ENCODE measurements around the gene ETHE1.
A peak's percentile ranks its signal among the peaks of the same experiment; 100 is the strongest.
"Not testable (repeated sequence)": the region's sequence is repeated elsewhere in the genome, so short reads cannot be mapped to it uniquely, and the experiment has no call there.

ETHE1 gene

GRCh38 chr19:43551399-43552197 lies 24.6 kb upstream of the ETHE1 start:
- no peak for DNase-seq (ENCODE audit: low read depth)

GRCh38 chr19:43548706-43549105 lies 21.7 kb upstream of the ETHE1 start:
- DNase-seq (ENCODE audit: low read depth): no peak

GRCh38 chr19:43547926-43548325 lies 20.9 kb upstream of the ETHE1 start:
- not testable (repeated sequence) for DNase-seq (ENCODE audit: low read depth)

- no peak for DNase-seq (ENCODE audit: low read depth)
These were observed 19.6 kb upstream of the ETHE1 start for GRCh38 chr19:43546581-43546980.

GRCh38 chr19:43545981-43546380 lies 19.0 kb upstream of the ETHE1 start:
- no peak for DNase-seq (ENCODE audit: low read depth)

- DNase-seq (ENCODE audit: low read depth): no peak
These were observed 18.3 kb upstream of the ETHE1 start for GRCh38 chr19:43545276-43545675.

- no peak for DNase-seq (ENCODE audit: low read depth)
These were observed 17.1 kb upstream of the ETHE1 start for GRCh38 chr19:43544077-43544476.

- no peak for DNase-seq (ENCODE audit: low read depth)
These were observed 15.1 kb upstream of the ETHE1 start for GRCh38 chr19:43541920-43542650.

GRCh38 chr19:43540381-43540780 lies 13.4 kb upstream of the ETHE1 start:
- DNase-seq (ENCODE audit: low read depth): no peak

GRCh38 chr19:43538922-43539321 lies 11.9 kb upstream of the ETHE1 start:
- no peak for DNase-seq (ENCODE audit: low read depth)

GRCh38 chr19:43534816-43535761 lies 8.1 kb upstream of the ETHE1 start:
- peak; percentile 62 for DNase-seq (ENCODE audit: low read depth)

- no peak for DNase-seq (ENCODE audit: low read depth)
These were observed 7.4 kb upstream of the ETHE1 start for GRCh38 chr19:43534305-43534815.

- peak; percentile 100 for DNase-seq (ENCODE audit: low read depth)
These were observed 6.7 kb upstream of the ETHE1 start for GRCh38 chr19:43533546-43534304.

GRCh38 chr19:43532962-43533545 lies 6.1 kb upstream of the ETHE1 start, which contains the start of gene ZNF575:
TSS of gene ZNF575 (plus strand) at chr19:43533188. CDS start at chr19:43534423, 1,235 bp downstream.
- DNase-seq (ENCODE audit: low read depth): peak; percentile 94

GRCh38 chr19:43532571-43532961 lies 5.6 kb upstream of the ETHE1 start:
- no peak for DNase-seq (ENCODE audit: low read depth)

GRCh38 chr19:43527860-43528622 lies 1.0 kb upstream of the ETHE1 start:
- peak; percentile 21 for DNase-seq (ENCODE audit: low read depth)

- DNase-seq (ENCODE audit: low read depth): no peak
These were observed 897 bp downstream of the ETHE1 start for GRCh38 chr19:43525836-43526771.

GRCh38 chr19:43524922-43525835 lies 1.8 kb downstream of the ETHE1 start:
- DNase-seq (ENCODE audit: low read depth): peak; percentile 58

Data from fibroblast of gingiva (primary cell).